Measurements from ENCODE around the gene PDE4C. TPM values are rescaled to one million over a fixed set of nuclear protein-coding genes. Genes with fewer than 3 reads are reported as not detected.
A peak's percentile ranks its signal among the peaks of the same experiment; 100 is the strongest.

The PDE4C gene
- total and polyA plus RNA-seq, 10 of the 15 experiments (the other 5 are each of a cell fraction or from before 2014, with no cell fraction given) = 0.08 to 0.73 (median 0.34) TPM

- no peaks in the 10 kb centered on the region for H4K20me1 ChIP-seq (ENCODE audit: control insufficient read depth, insufficient read depth)
- TF ChIP-seq SMAD1 (IDR thresholded peaks at IDR 0.05; ENCODE audit: low read depth, partially characterized antibody) = no peak
- H3K27me3 ChIP-seq (replicated peaks in 1 of 2; ENCODE audit: control insufficient read depth in 2 of 2, insufficient read depth in 2 of 2, low read length in 1 of 2) = peaks cover 0 to 3% of the 10 kb centered on the region in 2 experiments; a peak in 2 of 4 replicates
- ATAC-seq (peak; percentile 26), DNase-seq (ENCODE audit: low read depth, low spot score) (no peak), FAIRE-seq (no peak)
- H3K4me1 ChIP-seq (ENCODE audit: control insufficient read depth, insufficient read depth, low read length) = peaks cover 19% of the 10 kb centered on the region
- 61% methylated on average over 16 of the region's 18 CpGs for WGBS (ENCODE audit: insufficient coverage, insufficient replicate concordance, low lambda C conversion rate, missing lambda C conversion rate)
- H3K79me2 ChIP-seq (ENCODE audit: control insufficient read depth, insufficient read depth, low read length) = no peaks in the 10 kb centered on the region
- ChIA-PET CTCF (no interaction called here), SMC1A (ENCODE audit: uncharacterized antibody, unreplicated experiment) (no interaction called here), RAD21 (ENCODE audit: unreplicated experiment) (no interaction called here), POLR2A (interaction anchor here (0.7 to 1.4 kb wide), 2 partner anchors 22 to 44 kb away, joined by 5 to 8 read pairs; no protein-coding TSS in a partner anchor)
- no peaks in the 10 kb centered on the region for H3K36me3 ChIP-seq (ENCODE audit: control insufficient read depth in 2 of 2, insufficient read depth in 2 of 2, low read length in 1 of 2)
- no peak overlapping the region for H3K4me3 ChIP-seq
- intact Hi-C loops (cut with micrococcal nuclease; ENCODE audit: unreplicated experiment) = no loop called here
- H2AFZ ChIP-seq (ENCODE audit: control insufficient read depth, low read depth, low read length) = no peak overlapping the region
- no peaks in the 10 kb centered on the region; the same call in 2 of the 3 replicates for H3K9me3 ChIP-seq (replicated peaks; ENCODE audit: control insufficient read depth, insufficient read depth, low read length)
- no TSS peak for BruUV-seq (replicated peaks)
- H3K9ac ChIP-seq (ENCODE audit: control insufficient read depth, insufficient read depth, low read length) = no peak overlapping the region
- no peak overlapping the region for H3K27ac ChIP-seq (ENCODE audit: control insufficient read depth, insufficient read depth)
- H3K4me2 ChIP-seq (ENCODE audit: control insufficient read depth, insufficient read depth) = no peak overlapping the region; the same call in 1 of the 2 replicates
- in situ Hi-C loops (cut with MboI) = no loop called here
These were observed 930 bp upstream of the PDE4C start for GRCh38 chr19:18226956-18227780.

- Histone ChIP-seq H3K4me1 (ENCODE audit: control insufficient read depth, insufficient read depth, low read length) (peaks cover 19% of the 10 kb centered on the region), H2AFZ (ENCODE audit: control insufficient read depth, low read depth, low read length) (no peak overlapping the region), H4K20me1 (ENCODE audit: control insufficient read depth, insufficient read depth) (no peaks in the 10 kb centered on the region), H3K9me3 (replicated peaks; ENCODE audit: control insufficient read depth, insufficient read depth, low read length) (no peaks in the 10 kb centered on the region; the same call in 2 of the 3 replicates), H3K4me3 (no peak overlapping the region), H3K9ac (ENCODE audit: control insufficient read depth, insufficient read depth, low read length) (no peak overlapping the region), H3K27me3 (replicated peaks in 1 of 2; ENCODE audit: control insufficient read depth in 2 of 2, insufficient read depth in 2 of 2, low read length in 1 of 2) (peaks cover 0 to 3% of the 10 kb centered on the region in 2 experiments; a peak in 2 of 4 replicates), H3K4me2 (ENCODE audit: control insufficient read depth, insufficient read depth) (no peak overlapping the region; the same call in 1 of the 2 replicates), H3K36me3 (ENCODE audit: control insufficient read depth in 2 of 2, insufficient read depth in 2 of 2, low read length in 1 of 2) (no peaks in the 10 kb centered on the region), H3K79me2 (ENCODE audit: control insufficient read depth, insufficient read depth, low read length) (no peaks in the 10 kb centered on the region), H3K27ac (ENCODE audit: control insufficient read depth, insufficient read depth) (no peak overlapping the region)
- DNase-seq (ENCODE audit: low read depth, low spot score) (no peak), FAIRE-seq (no peak), ATAC-seq (no peak)
- CTCF ChIA-PET = interaction anchor here (0.6 to 2.9 kb wide), 3 partner anchors 54 to 369 kb away, joined by 3 to 21 read pairs (median 17); no protein-coding TSS in a partner anchor
- no TSS peak for BruUV-seq (replicated peaks)
- RAD21 ChIA-PET (ENCODE audit: unreplicated experiment) = interaction anchor here (1.1 kb wide), 1 partner anchor 184 kb away, joined by 3 read pairs; no protein-coding TSS in a partner anchor
- peak; percentile 94 for TF ChIP-seq HDAC6 (IDR thresholded peaks at IDR 0.05; ENCODE audit: unreplicated experiment)
- TF ChIP-seq BRCA1 (IDR thresholded peaks at IDR 0.05; ENCODE audit: low read depth, low read length) = no peak
- TF ChIP-seq ZNF592 (IDR thresholded peaks at IDR 0.05) = no peak
- SMC1A ChIA-PET (ENCODE audit: uncharacterized antibody, unreplicated experiment) = interaction anchor here (1.1 to 1.2 kb wide), 2 partner anchors 22 to 218 kb away, joined by 3 to 4 read pairs; partner anchors contain the start of gene RAB3A
- in situ Hi-C loops (cut with MboI) (no loop called here), intact Hi-C loops (cut with micrococcal nuclease; ENCODE audit: unreplicated experiment) (no loop called here)
- POLR2A ChIA-PET = interaction anchor here (1.2 to 1.4 kb wide), 2 partner anchors 15 to 54 kb away, joined by 3 read pairs; no protein-coding TSS in a partner anchor
- 36% methylated on average over 16 of the region's 16 CpGs for WGBS (ENCODE audit: insufficient coverage, insufficient replicate concordance, low lambda C conversion rate, missing lambda C conversion rate)
These were observed 910 bp downstream of the PDE4C start for GRCh38 chr19:18225355-18225701.
